PFSK-1 (cell line): ENCODE results near the gene GOLIM4.

Experiments
- FOXP2 ChIP-seq: optimal IDR thresholded peaks from 2 replicates; pipeline ENCODE3; 2011; ENCODE audit warnings: borderline replicate concordance, control low read depth, inconsistent platforms; ENCODE audit not compliant: insufficient read depth; ENCODE audit errors: extremely low read length, extremely low read depth
- POLR2AphosphoS5 ChIP-seq: IDR thresholded peaks from 2 replicates; pipeline ENCODE4 v1.6.1; 2012; ENCODE audit warnings: low read depth, mild to moderate bottlenecking, control low read depth, low read length, moderate library complexity
- SIN3A ChIP-seq: IDR thresholded peaks from 2 replicates; pipeline ENCODE4 v1.6.1; 2012; ENCODE audit warnings: mild to moderate bottlenecking, low read length, moderate library complexity, borderline replicate concordance; ENCODE audit not compliant: insufficient read depth
- TAF1 ChIP-seq: IDR thresholded peaks from 2 replicates; pipeline ENCODE4 v1.6.1; 2012; ENCODE audit warnings: low read length, control low read depth, borderline replicate concordance; ENCODE audit not compliant: insufficient read depth
- TF ChIP-seq, protein P1 (sequence below), 2 experiments: IDR thresholded peaks; 2 replicates each; pipeline versions ENCODE4 v1.6.1 to v1.8.0; 2011 to 2012; ENCODE audit warnings: low read depth in 2 of 2, low read length in 2 of 2, control low read depth in 1 of 2, inconsistent platforms in 1 of 2, mild to moderate bottlenecking in 1 of 2, moderate library complexity in 1 of 2; ENCODE audit not compliant: insufficient read depth in 1 of 2

The GOLIM4 gene

DNA sequence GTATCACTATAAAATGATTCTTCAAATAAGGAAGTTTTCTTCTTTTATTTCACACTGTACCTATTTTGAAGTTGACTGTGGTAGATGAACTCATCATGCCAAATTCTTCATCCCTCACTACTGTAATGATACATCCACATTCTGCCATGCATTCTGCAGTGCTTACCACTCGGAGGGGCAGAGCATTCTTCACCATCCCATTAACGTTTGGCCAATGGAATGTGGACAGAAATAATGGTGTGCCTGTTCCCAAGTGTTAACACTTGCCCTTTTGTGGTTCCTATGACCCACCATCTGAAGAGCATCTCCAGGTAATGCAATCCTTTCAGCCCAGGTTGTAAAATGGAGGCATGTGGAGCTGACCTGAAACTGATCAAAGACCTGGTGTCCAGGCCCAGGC, 18.6 kb downstream of the GOLIM4 start:
- no peak for TF ChIP-seq SIN3A

DNA sequence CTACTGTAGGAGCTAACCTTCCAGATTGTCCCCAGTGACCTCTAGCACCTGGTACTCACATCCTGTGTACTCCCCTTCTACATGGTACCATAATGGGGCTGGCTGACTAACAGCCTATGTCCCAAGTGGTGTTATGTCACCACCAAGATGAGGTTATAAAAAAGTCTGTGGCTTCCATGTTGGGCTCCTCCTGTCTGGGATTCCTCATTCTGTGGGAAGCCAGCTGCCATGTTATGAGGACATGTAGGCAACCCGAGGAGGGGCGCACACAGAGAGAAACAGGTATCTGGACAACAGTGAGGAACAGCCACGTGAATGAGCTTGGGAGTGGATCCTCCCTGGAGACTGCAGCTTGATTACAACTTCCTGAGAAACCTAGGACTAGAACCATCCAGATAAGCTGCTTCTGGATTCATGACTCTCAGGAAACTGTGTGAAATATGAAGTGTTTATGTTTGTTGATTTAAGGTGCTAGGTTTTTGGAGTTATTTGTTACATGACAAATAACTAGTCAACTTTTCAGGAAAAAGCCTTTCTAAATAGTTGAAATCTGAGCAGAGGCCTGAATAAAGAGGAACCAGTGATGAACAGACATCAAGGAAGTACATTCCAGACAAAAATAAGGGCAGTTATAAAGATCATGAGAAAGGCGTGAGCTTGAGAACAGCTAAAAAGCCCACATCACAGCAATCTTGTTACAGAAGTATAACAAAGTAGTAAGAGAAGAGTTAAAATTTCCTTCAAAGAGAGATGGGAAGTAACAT, 21.7 kb downstream of the GOLIM4 start:
- no peak for TF ChIP-seq POLR2AphosphoS5
- TF ChIP-seq SIN3A, result no peak
- TF ChIP-seq, protein P1, sequence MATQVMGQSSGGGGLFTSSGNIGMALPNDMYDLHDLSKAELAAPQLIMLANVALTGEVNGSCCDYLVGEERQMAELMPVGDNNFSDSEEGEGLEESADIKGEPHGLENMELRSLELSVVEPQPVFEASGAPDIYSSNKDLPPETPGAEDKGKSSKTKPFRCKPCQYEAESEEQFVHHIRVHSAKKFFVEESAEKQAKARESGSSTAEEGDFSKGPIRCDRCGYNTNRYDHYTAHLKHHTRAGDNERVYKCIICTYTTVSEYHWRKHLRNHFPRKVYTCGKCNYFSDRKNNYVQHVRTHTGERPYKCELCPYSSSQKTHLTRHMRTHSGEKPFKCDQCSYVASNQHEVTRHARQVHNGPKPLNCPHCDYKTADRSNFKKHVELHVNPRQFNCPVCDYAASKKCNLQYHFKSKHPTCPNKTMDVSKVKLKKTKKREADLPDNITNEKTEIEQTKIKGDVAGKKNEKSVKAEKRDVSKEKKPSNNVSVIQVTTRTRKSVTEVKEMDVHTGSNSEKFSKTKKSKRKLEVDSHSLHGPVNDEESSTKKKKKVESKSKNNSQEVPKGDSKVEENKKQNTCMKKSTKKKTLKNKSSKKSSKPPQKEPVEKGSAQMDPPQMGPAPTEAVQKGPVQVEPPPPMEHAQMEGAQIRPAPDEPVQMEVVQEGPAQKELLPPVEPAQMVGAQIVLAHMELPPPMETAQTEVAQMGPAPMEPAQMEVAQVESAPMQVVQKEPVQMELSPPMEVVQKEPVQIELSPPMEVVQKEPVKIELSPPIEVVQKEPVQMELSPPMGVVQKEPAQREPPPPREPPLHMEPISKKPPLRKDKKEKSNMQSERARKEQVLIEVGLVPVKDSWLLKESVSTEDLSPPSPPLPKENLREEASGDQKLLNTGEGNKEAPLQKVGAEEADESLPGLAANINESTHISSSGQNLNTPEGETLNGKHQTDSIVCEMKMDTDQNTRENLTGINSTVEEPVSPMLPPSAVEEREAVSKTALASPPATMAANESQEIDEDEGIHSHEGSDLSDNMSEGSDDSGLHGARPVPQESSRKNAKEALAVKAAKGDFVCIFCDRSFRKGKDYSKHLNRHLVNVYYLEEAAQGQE (IDR thresholded peaks at IDR 0.05; ENCODE audit: insufficient read depth in 1 of 2, low read depth in 2 of 2, low read length in 2 of 2), result no peak

DNA sequence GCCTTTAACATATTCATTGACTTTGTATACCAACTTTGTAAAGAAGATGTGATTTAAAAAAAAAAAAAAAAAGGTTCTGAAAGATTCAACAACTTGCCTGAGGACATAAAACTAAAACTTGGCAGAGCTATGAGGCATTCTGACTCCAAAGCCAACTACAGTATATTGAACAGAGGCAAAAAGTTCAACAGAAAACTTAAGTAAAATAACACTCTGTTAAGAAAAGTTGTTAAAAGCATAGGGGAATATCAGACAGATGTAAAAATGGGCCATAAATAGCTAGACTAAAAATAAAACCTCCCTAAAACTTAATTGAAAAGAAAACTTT, 23.4 kb downstream of the GOLIM4 start:
- TF ChIP-seq POLR2AphosphoS5 (no peak), SIN3A (no peak)
- TF ChIP-seq, protein P1 (IDR thresholded peaks at IDR 0.05; ENCODE audit: insufficient read depth in 1 of 2, low read depth in 2 of 2, low read length in 2 of 2), result no peak

DNA sequence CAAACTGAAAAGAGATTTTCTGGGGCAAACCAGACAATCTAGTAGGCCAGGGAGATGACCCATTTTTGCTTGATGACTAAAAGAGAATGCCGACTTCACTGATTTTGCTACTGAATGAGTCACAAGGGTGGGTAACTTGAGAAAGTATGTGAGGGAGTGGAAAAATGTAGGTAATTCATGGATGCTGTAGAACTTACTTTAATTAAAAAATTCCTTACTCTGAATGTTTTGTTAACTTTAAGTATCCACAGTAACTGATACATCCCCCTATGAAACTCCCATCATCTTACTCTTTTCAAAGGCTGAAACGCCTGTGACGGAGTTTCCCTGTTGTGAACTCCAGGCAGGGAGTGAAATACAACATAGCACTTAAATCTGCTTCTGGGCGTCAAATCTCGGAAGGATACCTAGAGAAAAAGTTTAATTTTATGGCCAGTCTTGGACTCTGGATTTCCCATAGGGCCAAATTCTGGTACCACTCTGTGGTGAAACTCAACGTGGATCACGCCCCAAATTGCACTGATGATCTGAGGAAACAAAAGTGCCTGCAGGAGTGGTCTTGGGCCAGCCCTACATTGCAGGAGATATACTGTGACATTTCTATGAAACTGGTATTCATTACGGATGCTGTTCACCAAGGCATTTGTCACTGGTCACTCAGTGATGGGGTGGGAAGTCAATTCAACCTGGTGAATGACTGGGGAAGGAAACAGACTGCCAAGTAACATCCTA, 24.0 kb downstream of the GOLIM4 start:
- TF ChIP-seq, protein P1 (IDR thresholded peaks at IDR 0.05; ENCODE audit: insufficient read depth in 1 of 2, low read depth in 2 of 2, low read length in 2 of 2), result no peak
- TF ChIP-seq TAF1, result no peak
- no peak for TF ChIP-seq POLR2AphosphoS5
- TF ChIP-seq FOXP2, result no peak

DNA sequence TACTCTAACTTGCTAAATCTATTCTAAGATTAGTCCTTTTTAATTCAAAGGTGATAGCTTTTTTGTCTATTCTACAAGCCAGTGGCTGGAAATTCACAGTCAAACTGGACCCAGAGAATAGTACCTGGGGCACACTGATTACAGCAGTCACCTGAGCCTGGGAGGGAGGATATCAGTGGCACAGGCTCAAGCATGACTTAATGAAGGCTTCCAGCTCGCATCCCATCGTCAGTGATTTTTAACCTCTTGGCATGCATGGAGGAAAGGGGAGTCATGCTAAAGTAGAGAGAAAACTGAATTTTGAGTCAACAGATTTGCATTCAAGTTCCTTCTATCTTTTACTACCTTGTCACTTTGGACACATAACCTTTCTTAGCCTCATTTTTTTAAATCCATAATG, 24.8 kb downstream of the GOLIM4 start:
- TF ChIP-seq POLR2AphosphoS5 (no peak), FOXP2 (no peak), SIN3A (no peak), TAF1 (no peak)
- TF ChIP-seq, protein P1 (IDR thresholded peaks at IDR 0.05; ENCODE audit: insufficient read depth in 1 of 2, low read depth in 2 of 2, low read length in 2 of 2), result no peak
